HG03571 (cell line): ENCODE data around the gene SEC63.

ENCODE experiments used
- ATAC-seq: cut with Tn5 transposase; IDR thresholded peaks from one replicate; pipeline ENCODE4 v1.9.1; 2021; ENCODE audit not compliant: unreplicated experiment

SEC63 gene

DNA sequence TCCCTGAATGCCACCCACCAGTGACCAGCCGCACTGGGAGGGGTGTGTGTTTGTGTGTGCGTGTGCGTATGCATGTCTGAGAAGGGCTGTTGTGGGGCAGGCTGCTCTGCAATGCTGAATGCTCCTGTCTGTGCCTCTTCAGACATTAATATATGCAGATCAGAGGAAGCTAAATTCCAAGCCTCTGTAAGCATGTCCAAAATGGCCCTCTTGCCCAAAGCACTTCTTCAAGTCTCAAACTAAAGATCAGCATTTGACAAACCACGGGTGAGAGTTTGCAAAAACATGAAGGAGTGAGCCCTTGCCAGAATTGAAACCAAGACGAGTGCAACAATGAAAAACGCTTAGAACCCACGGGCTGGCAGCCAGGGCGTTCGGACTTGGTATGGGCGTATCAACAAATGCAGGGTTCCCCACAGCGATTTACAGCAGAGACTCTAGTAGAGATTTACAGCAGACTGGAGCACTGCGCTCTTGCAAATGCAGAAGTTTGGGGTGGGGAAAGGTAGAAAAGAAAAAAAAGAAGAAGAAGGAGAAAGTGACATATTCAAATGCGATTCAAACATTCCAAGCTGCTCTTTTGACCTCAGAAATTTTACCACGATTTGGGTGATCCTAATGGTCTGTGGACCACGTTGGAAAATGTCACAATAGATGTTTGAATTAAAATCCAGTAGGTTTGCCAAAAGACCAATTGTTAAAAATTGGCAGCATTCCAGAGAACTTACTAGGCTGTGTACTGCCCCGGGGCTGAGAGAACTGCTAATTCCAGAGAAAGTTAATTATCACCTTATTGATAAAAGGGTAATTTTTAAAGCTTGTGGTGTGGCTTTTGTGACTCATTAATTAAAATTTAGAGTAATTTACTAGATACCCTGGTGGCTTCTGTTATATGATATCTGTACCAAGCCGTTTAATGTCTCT, 137.4 kb downstream of the SEC63 start:
- ATAC-seq = no peak

DNA sequence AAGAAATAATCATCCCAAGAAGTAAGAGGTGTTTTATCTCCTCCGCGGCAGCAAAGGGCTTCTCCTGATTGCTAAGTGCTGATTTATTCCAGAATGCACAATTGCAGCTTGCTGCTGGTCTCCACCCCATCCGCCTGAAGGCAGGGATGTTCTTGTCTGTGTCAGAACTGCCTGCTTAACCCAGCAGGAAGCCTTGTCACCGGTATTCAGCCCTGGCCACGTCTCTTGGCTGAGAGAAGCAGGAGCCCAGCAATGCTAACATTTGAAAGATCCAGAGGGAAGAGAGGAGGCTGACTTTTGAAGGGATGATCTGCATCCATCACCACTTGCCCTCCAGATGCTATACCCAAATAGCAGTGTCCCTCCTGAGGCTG, 138.1 kb downstream of the SEC63 start:
- ATAC-seq = no peak

DNA sequence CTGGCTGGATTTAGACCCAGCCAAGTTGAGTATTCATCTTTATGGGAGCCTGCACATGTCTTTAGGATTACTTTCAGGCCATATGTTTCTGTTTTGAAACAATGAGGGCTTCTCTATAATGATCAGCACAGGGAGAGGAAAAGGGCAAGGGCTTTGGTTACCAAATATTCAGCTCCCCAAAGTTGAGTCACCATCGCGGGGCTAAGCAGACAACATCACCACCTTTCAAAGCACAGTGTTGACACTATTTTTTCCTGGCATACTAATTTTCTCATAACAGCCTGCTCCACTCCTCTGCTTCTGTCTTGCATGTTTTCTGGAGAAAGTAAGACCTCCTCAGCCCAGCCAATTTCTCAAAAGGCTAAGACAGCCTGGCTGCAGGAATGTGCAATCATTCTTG, 138.8 kb downstream of the SEC63 start:
- no peak for ATAC-seq

GRCh38 chr6:107818272-107818671, 139.7 kb downstream of the SEC63 start:
- ATAC-seq = no peak

DNA sequence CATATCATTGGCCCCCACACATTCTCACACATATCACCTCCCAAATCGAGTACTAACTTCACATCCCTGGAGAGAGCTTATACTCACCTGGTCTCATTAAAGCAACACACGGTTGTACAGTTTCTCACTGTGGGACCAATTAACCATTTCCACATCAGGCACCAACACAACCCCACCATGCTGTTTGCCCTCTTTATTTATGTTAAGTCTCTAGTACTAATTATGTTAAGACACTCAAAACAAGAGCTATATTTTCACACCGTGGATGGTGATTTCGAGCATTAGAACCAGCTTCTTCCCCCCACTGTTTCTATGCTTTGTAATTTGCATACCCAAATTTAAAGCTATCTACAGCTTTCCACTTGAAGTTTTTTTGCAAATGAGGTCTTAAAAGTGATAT, 140.2 kb downstream of the SEC63 start:
- ATAC-seq = no peak
